ENCODE measurements around the gene ADNP2. TPM values are rescaled to one million over a fixed set of nuclear protein-coding genes. Genes with fewer than 3 reads are reported as not detected.

The ADNP2 gene
- total and polyA plus RNA-seq, 2 donors (not counting 1 experiment from before 2014, with no cell fraction given) = 4.7 to 14.7 TPM

GRCh38 chr18:80147037-80147417 lies 38.0 kb downstream of the ADNP2 start:
- Histone ChIP-seq H3K36me3 (replicated peaks in 1 of 2; ENCODE audit: control extremely low read depth in 1 of 2, control insufficient read depth in 1 of 2, extremely low read depth in 1 of 2, insufficient read depth in 2 of 2, low read length in 1 of 2) (no peaks in the 10 kb centered on the region), H3K4me3 (ENCODE audit: control extremely low read depth in 1 of 5, extremely low read depth in 1 of 5, insufficient read depth in 1 of 5, low read depth in 2 of 5, low read length in 4 of 5) (peak overlapping the region in 4 of 5 experiments; percentile 56 to 76 (median 66)), H3K4me1 (ENCODE audit: control insufficient read depth in 2 of 2, insufficient read depth in 2 of 2, low read length in 2 of 2) (peaks cover 10 to 11% of the 10 kb centered on the region in 2 donors), H3K9me3 (ENCODE audit: control extremely low read depth in 1 of 3, control insufficient read depth in 2 of 3, insufficient read depth in 1 of 3, low read length in 2 of 3) (no peaks in the 10 kb centered on the region), H3K79me2 (ENCODE audit: control insufficient read depth, insufficient read depth, low read length) (no peaks in the 10 kb centered on the region), H3K27ac (ENCODE audit: low read length in 2 of 2) (no peak overlapping the region), H3K4me2 (replicated peaks; ENCODE audit: low read depth, low read length, poor library complexity, severe bottlenecking) (peak overlapping the region; percentile 89), H4K20me1 (ENCODE audit: control insufficient read depth, insufficient read depth, low read length, poor library complexity, severe bottlenecking) (no peaks in the 10 kb centered on the region), H2AFZ (ENCODE audit: insufficient read depth, low read depth, low read length, poor library complexity, severe bottlenecking) (peak overlapping the region; percentile 76), H3K27me3 (replicated peaks in 1 of 4; ENCODE audit: control extremely low read depth in 1 of 4, control insufficient read depth in 3 of 4, insufficient read depth in 4 of 4, low read length in 3 of 4) (no peaks in the 10 kb centered on the region), H3K9ac (ENCODE audit: low read length) (peak overlapping the region; percentile 75)
- intact Hi-C loops (cut with micrococcal nuclease) = loop anchor here (1.0 to 10.0 kb wide), 4 partner anchors 39 to 350 kb away; partner anchors contain the start of genes KCNG2, SLC66A2 and TXNL4A
- Mint-ChIP-seq H3K27ac (peak overlapping the region; percentile 6), H3K9me3 (ENCODE audit: insufficient read depth) (no peaks in the 10 kb centered on the region), H3K27me3 (no peaks in the 10 kb centered on the region), H3K4me1 (peaks cover 20% of the 10 kb centered on the region), H3K4me3 (peak overlapping the region; percentile 94)
- ATAC-seq (ENCODE audit: low read depth) (peak; percentile 8), DNase-seq (no peak)
- 43% methylated on average over 11 of the region's 12 CpGs for WGBS (ENCODE audit: insufficient coverage)
- TF ChIP-seq CTCF (IDR thresholded peaks at IDR 0.05) = no peak
- TF ChIP-seq EZH2 (IDR thresholded peaks at IDR 0.05; ENCODE audit: borderline replicate concordance, insufficient read depth, low read depth, low read length, poor library complexity, severe bottlenecking) = no peak
- ChIA-PET POLR2A (no interaction called here), CTCF (interaction anchor here (1.2 to 3.2 kb wide), 3 partner anchors 8 to 11 kb away, joined by 3 to 21 read pairs (median 5); no protein-coding TSS in a partner anchor)

All from B cell (primary cell).